Stimulated activated CD4-positive, alpha-beta T cell treated with anti-CD3 and anti-CD28 coated beads, Interleukin-4, amount 100 ng/mL, for 4 hours (primary cell): Measurements from ENCODE around the gene IL1RAPL2.

Experiments
- DNase-seq, 2 experiments: peaks; one replicate each; pipeline ENCODE4 v3.0.0-alpha.2; 2020

Gene IL1RAPL2

GRCh38 chrX:105477351-105477750 is 911.4 kb downstream of the IL1RAPL2 start:
- no peak for DNase-seq

GRCh38 chrX:105480646-105481310 is 914.8 kb downstream of the IL1RAPL2 start:
- DNase-seq, result no peak

DNA sequence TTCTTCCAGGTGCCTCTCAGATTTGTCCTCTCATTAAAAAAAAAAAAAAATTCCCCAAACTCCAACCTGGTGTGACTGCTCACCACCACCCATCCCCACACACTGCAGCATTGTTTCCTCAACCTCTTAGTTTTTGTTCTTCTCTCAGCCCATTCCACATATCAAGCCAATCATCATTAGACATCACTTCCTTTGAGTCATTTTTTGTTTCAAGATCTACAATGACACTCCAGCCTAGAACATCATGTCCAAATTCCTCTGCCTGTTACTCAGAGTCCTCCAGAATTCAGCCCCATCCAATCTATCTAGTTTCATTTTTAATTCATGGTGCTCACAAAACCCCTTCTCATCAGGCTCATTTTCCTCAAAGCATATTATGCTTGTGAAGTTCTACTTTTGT is 917.0 kb downstream of the IL1RAPL2 start:
- no peak for DNase-seq

GRCh38 chrX:105488716-105489115 is 922.7 kb downstream of the IL1RAPL2 start:
- DNase-seq, result no peak

- DNase-seq, result no peak
Measured at GRCh38 chrX:105495376-105495775, 929.4 kb downstream of the IL1RAPL2 start.

- DNase-seq, result no peak
Measured at GRCh38 chrX:105502336-105502735, 936.3 kb downstream of the IL1RAPL2 start.

DNA sequence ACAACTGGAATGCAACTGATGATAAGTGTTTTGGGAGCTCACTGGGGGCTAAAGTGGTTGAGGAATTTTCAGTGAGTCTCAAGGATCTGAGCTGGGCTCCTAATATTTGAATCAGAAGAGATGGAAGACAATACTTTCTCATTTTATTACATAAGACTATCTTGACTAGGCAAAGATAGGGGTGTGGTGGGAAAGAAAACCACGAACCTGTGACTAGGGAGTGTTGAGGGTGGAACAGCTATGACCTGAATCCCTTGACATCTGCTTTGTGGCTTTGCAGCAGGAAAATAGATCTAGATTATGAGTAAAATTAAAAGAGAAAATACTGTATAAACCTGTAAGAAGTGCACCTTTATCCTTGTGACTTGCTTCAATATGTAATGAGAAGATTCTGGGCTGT is 949.6 kb downstream of the IL1RAPL2 start:
- no peak for DNase-seq

DNA sequence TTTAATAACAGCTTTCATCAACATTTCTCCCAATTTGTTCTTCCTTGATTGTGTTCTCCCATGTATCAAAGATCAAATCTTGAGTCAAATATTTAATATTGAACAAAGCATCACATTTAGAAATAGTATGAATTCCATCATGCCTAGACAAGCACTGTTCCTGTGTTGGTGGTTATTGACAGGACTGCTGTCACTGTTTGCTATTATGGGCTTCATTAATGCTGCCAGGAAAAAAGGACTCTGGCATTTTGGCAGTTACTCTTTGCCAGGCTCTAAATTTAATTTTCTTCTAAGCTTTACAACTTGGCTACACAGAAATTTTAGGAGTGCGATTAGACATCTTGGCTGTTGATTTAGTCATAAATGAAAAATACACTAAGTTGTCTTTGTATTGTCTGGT is 960.4 kb downstream of the IL1RAPL2 start:
- no peak for DNase-seq

DNA sequence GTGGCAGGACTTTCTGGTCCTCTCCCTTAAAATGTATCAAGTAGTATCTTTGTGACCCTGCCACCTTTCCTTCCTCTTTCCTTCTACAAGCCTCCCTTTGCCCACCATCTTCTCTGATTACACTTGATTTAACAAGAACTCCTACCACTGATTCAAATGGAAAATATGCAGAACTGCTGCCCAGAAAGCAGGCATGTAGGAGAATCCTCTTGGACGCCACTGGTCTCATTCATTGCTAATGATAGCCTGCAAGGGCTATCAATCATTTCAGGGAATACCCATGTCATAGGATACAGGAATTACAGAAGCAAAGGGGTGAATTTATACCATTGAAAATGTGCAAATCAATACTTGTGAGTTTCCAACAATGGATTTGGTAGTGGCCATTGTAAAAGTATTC is 961.8 kb downstream of the IL1RAPL2 start:
- DNase-seq, result no peak

- no peak for DNase-seq
Measured at GRCh38 chrX:105533951-105534350, 968.0 kb downstream of the IL1RAPL2 start.

- no peak for DNase-seq
Measured at GRCh38 chrX:105543283-105543682, 977.3 kb downstream of the IL1RAPL2 start.

DNA sequence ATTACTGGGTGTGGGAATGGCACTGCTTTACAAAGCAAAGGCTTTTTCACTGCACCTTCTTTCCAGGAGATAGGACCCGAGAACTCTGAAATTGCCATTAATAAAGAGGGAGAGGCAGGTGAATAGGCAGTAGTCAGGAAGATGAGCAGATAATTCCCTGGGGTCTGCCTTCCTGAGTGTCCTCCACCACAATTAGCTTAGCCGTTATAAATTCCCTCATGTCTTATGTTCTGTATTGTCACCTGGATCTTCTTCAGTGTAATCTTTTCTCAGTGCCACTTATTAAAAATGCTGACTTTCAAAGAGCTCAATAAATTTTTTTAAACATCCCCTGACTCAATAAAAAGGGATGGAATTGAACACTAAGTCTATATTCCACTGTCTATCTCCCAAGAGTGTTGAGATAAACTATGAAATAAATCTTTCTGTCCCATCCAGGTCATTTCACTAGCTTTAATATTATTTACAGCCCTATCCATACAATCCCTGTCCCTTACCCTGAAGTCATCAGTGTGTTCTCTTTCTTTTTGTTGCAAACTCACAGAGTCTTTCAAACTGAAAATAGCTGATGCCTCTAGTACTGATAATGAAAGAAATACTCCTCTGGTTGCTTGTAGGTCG is 984.2 kb downstream of the IL1RAPL2 start:
- no peak for DNase-seq

- DNase-seq, result no peak
Measured at GRCh38 chrX:105552395-105552794, 986.4 kb downstream of the IL1RAPL2 start.

- no peak for DNase-seq
Measured at GRCh38 chrX:105553118-105553517, 987.1 kb downstream of the IL1RAPL2 start.

DNA sequence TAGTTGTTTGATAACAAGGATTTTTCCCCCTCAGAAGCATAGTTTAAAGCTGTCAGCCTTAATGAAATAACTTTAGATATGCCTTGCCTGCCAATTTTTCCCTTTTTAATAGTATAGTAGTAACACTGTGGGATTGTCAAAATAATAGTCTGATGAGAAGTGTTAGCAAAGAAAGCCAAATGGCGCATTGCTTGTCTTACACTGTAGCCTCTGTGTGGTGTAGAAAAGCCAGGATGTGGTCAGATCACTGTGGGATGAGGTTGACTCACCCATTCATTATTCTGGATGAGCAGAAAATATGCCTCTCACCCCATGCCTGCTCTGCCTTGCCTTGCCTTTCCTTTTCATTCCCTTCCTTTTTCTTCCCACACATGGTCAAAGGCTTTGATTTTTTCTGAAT is 998.5 kb downstream of the IL1RAPL2 start:
- DNase-seq, result no peak

DNA sequence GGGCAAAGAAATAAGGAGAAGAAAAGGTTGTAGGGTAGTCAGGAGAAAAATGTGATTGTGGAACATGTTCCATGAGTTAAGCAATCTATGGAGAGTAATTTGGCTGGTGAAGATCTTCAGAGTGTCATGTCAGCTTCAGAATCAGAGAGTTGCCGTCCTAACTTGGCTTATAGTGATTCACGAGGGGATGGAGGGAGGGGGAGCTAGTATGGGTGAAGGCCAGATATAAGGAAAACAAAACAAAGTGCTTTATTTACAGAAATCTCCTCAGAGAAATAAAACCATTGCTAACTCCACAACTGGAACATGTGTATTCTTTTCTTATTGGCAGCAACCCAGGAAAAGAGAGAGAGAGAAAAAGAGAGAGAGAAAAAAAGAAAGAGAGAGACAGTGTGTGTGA is 999.9 kb downstream of the IL1RAPL2 start:
- no peak for DNase-seq

GRCh38 chrX:105567082-105567481 is 1001.1 kb downstream of the IL1RAPL2 start:
- no peak for DNase-seq

DNA sequence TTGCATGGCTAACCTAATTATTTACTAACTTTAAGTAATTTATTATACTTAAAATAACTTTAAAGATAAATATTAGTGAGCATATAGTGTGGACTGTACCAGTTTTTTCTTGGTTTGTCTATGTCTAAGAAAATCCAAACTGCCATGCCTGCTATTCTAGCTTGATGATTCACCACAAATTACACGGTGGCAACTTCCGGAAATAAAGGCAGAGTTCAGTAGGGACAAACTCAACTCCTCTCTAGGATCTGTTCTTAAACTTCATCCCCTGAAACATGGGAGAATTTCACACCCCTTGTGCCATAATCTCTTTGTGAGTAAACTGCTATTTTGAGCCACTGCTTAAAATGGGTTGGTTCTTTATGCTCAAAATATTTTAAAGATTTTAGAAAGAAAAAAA is 1042.7 kb downstream of the IL1RAPL2 start:
- no peak for DNase-seq

DNA sequence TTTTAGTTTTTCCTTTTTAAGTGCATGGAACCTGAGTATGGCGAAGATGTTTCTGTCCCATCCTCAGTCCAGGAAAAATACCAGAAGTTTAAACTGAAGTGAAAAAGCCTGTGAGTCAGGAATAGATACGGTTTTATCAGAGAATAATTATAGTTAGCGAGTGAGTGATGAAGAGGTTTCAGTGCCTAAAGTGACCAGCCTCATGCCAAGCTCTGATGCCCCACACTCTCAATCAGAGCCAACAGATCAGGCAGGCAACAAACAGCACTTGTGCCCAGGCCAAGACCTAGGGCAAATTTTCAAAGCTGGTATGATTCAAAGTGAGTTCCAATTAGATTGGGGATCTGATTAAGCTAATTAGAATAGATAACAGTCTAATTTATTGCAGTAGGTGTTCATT is 1043.5 kb downstream of the IL1RAPL2 start:
- no peak for DNase-seq

DNA sequence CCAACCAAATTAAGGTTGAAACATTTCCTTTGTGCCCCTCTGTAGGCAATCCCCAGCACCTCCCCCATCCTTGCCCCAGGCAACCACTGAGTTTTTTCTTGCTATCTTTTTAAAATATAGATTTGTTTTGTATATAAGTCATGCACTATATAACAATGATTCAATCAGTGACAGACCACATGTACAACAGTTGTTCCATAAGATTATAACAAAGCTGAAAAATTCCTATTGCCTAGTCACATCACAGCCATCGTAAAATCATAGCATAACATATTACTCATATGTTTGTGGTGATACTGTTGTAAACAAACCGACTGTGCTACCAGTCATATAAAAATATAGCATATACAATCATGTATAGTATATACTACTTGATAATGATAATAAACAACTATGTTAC is 1044.4 kb downstream of the IL1RAPL2 start:
- no peak for DNase-seq

DNA sequence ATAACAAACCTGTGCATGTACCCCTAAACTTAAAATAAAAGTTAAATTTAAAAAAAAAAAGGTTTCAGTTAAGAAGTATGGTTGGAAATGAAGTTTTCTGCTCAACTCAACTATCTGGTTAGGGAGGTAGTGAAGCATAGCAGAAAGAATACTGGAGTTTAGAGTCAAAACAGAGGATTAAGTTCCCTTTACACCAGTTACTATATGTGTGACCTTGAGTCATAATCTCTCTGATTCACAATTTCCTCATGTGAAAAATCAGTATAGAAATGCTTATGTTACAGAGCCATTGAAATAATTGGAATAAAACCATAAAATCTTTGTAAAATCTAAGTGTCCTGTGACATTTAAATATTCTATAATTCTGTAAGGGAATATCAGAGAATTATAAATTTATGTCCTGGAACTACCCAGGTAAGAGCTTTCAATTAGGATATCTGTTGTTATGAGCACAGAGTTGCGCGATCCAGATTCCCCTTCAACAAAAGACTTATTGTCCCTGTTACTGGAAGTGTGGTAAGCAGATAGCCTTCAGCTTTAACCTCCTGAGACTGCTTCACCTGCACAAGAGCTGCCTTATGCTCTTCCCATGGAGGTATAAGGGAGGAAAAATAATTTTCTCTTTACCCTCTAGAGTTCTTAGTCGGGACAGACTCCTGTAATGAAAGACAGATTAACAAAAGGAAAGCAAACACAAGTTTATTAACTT is 1052.5 kb downstream of the IL1RAPL2 start:
- no peak for DNase-seq

- DNase-seq, result no peak
Measured at GRCh38 chrX:105634180-105634579, 1068.2 kb downstream of the IL1RAPL2 start.

- no peak for DNase-seq
Measured at GRCh38 chrX:105635794-105636193, 1069.8 kb downstream of the IL1RAPL2 start.

GRCh38 chrX:105636667-105637066 is 1070.7 kb downstream of the IL1RAPL2 start:
- no peak for DNase-seq
